Vagina (tissue), 2 donors: ENCODE results near the gene NXPH4.

Source experiments
- POLR2A ChIP-seq, 2 donors: fragments of 450-650 bp; IDR thresholded peaks; one replicate each; pipeline ENCODE4 v1.6.1; 2017; ENCODE audit warnings: antibody characterized with exemption in 2 of 2, mild to moderate bottlenecking in 2 of 2, moderate library complexity in 2 of 2
- POLR2AphosphoS5 ChIP-seq, 2 donors: sonication (generic); formaldehyde crosslinking; IDR thresholded peaks; one replicate each; pipeline ENCODE4 v1.9.0; 2017; ENCODE audit warnings: antibody characterized with exemption in 2 of 2, mild to moderate bottlenecking in 2 of 2, low read depth in 1 of 2; ENCODE audit not compliant: insufficient read depth in 1 of 2
- TF ChIP-seq, protein P1 (sequence below), 3 experiments: fragments of 450-650 bp in 2 of 3; fragments of 200-600 bp in 1 of 3; sonication (generic) in 1 of 3; IDR thresholded peaks; one replicate each; pipeline ENCODE4 v1.5.1; 2017 to 2019; ENCODE audit warnings: antibody characterized with exemption in 3 of 3, mild to moderate bottlenecking in 2 of 3, moderate library complexity in 2 of 3

DNA sequence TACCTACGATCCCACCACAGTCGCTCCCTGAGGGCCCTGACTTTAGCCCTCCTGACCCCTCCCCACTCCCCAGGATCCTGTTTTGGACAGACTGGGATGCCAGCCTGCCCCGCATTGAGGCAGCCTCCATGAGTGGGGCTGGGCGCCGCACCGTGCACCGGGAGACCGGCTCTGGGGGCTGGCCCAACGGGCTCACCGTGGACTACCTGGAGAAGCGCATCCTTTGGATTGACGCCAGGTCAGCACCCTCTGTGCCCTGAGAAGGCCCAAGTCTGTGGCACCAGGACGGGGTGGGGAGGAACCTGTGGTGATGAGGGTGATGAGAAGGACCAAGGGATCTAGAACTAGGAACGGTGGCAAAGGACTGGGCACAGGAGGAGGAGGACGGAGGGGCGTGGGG lies 39.2 kb upstream of the NXPH4 start:
- TF ChIP-seq POLR2A (IDR thresholded peaks at IDR 0.05) (no peak), POLR2AphosphoS5 (IDR thresholded peaks at IDR 0.05; ENCODE audit: insufficient read depth in 1 of 2, low read depth in 1 of 2) (no peak)
- TF ChIP-seq, protein P1, sequence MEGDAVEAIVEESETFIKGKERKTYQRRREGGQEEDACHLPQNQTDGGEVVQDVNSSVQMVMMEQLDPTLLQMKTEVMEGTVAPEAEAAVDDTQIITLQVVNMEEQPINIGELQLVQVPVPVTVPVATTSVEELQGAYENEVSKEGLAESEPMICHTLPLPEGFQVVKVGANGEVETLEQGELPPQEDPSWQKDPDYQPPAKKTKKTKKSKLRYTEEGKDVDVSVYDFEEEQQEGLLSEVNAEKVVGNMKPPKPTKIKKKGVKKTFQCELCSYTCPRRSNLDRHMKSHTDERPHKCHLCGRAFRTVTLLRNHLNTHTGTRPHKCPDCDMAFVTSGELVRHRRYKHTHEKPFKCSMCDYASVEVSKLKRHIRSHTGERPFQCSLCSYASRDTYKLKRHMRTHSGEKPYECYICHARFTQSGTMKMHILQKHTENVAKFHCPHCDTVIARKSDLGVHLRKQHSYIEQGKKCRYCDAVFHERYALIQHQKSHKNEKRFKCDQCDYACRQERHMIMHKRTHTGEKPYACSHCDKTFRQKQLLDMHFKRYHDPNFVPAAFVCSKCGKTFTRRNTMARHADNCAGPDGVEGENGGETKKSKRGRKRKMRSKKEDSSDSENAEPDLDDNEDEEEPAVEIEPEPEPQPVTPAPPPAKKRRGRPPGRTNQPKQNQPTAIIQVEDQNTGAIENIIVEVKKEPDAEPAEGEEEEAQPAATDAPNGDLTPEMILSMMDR (IDR thresholded peaks at IDR 0.05): no peak
